ENCODE results near the gene USP54. TPM values are rescaled to one million over a fixed set of nuclear protein-coding genes. Genes with fewer than 3 reads are reported as not detected.

Gene USP54
- total and polyA plus RNA-seq, 9 donors, result 8.0 to 72.7 (median 32.0) TPM

DNA sequence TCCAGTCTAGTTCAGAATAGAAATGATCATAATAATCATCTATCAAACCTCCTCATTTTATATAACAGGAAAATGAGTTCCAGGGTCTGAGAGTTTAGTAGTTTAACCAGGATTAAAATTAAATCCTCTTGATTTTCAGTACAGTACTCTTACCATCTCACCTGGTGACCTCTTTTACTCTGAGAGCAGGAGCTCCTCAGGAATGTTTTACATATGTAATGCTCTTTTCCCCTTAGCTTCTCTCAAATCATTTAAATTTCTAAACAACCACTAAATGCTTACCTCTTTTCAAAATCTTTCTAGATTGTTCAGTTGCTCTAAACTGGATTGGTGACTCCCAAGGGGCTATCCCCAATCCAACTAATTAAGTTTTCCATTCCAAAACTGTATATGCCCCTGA, 85.1 kb downstream of the USP54 start:
- TF ChIP-seq POLR2A (IDR thresholded peaks at IDR 0.05) (no peak), EP300 (IDR thresholded peaks at IDR 0.05) (no peak), CTCF (IDR thresholded peaks at IDR 0.05) (no peak)
- DNase-seq, result no peak
- no peaks in the 10 kb centered on the region for H3K4me1 ChIP-seq (ENCODE audit: insufficient read depth)
- H3K27ac ChIP-seq, result no peak overlapping the region
- H3K4me3 ChIP-seq, result no peak overlapping the region
- no peaks in the 10 kb centered on the region for H3K36me3 ChIP-seq
- H3K27me3 ChIP-seq, result no peaks in the 10 kb centered on the region
- H3K9me3 ChIP-seq, result no peaks in the 10 kb centered on the region
- intact Hi-C loops (cut with DNase I), result no loop called here

GRCh38 chr10:73503037-73503436, 88.1 kb downstream of the USP54 start:
- Histone ChIP-seq H3K4me3 (no peak overlapping the region), H3K36me3 (no peaks in the 10 kb centered on the region), H3K9me3 (no peaks in the 10 kb centered on the region), H3K27me3 (no peaks in the 10 kb centered on the region), H3K27ac (no peak overlapping the region), H3K4me1 (ENCODE audit: insufficient read depth) (no peaks in the 10 kb centered on the region)
- no peak for DNase-seq
- intact Hi-C loops (cut with DNase I), result no loop called here
- WGBS, 3 donors, result 94 to 100% (median 98%) methylated on average over 1 of the region's 1 CpG
- TF ChIP-seq CTCF (IDR thresholded peaks at IDR 0.05) (no peak), EP300 (IDR thresholded peaks at IDR 0.05) (no peak), POLR2A (IDR thresholded peaks at IDR 0.05) (no peak)

DNA sequence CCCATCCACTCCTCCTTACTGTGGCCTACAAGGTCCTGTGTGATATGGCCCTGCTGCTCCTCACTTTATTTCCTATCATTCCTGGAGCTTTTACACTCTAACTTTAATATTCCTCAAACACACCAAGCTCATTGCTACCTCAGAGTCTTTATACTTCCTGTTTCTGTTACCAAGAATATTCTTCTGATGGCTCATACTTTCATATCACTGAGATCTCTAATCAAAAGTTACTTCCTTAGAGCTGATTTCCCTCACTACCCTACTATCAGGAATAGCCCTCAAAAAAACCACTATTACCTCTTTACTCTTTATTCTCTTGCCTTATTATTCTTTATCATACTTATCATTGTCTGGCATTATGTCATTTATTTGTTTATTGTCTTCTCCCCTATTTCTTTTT, 89.5 kb downstream of the USP54 start:
- Histone ChIP-seq H3K9me3 (no peaks in the 10 kb centered on the region), H3K4me1 (ENCODE audit: insufficient read depth) (peaks cover under 1% of the 10 kb centered on the region), H3K27me3 (no peaks in the 10 kb centered on the region), H3K4me3 (no peak overlapping the region), H3K36me3 (no peaks in the 10 kb centered on the region), H3K27ac (no peak overlapping the region)
- DNase-seq, result no peak
- intact Hi-C loops (cut with DNase I), result no loop called here
- no peak for TF ChIP-seq EP300 (IDR thresholded peaks at IDR 0.05)
- no peak for TF ChIP-seq CTCF (IDR thresholded peaks at IDR 0.05)
- TF ChIP-seq POLR2A (IDR thresholded peaks at IDR 0.05), result no peak

- Histone ChIP-seq H3K9me3 (no peaks in the 10 kb centered on the region), H3K4me1 (ENCODE audit: insufficient read depth) (peaks cover 6% of the 10 kb centered on the region), H3K27me3 (no peaks in the 10 kb centered on the region), H3K27ac (no peak overlapping the region), H3K36me3 (no peaks in the 10 kb centered on the region), H3K4me3 (no peak overlapping the region)
- DNase-seq, result no peak
- WGBS, 3 donors, result 81 to 83% (median 83%) methylated on average over 2 of the region's 2 CpGs
- no peak for TF ChIP-seq EP300 (IDR thresholded peaks at IDR 0.05)
- TF ChIP-seq CTCF (IDR thresholded peaks at IDR 0.05), result no peak
- no peak for TF ChIP-seq POLR2A (IDR thresholded peaks at IDR 0.05)
- intact Hi-C loops (cut with DNase I), result no loop called here
Observed at GRCh38 chr10:73497623-73498022, 93.5 kb downstream of the USP54 start.

All from ovary (tissue), 9 donors.